Measurements from ENCODE around the gene MIOX.

Gene MIOX

DNA sequence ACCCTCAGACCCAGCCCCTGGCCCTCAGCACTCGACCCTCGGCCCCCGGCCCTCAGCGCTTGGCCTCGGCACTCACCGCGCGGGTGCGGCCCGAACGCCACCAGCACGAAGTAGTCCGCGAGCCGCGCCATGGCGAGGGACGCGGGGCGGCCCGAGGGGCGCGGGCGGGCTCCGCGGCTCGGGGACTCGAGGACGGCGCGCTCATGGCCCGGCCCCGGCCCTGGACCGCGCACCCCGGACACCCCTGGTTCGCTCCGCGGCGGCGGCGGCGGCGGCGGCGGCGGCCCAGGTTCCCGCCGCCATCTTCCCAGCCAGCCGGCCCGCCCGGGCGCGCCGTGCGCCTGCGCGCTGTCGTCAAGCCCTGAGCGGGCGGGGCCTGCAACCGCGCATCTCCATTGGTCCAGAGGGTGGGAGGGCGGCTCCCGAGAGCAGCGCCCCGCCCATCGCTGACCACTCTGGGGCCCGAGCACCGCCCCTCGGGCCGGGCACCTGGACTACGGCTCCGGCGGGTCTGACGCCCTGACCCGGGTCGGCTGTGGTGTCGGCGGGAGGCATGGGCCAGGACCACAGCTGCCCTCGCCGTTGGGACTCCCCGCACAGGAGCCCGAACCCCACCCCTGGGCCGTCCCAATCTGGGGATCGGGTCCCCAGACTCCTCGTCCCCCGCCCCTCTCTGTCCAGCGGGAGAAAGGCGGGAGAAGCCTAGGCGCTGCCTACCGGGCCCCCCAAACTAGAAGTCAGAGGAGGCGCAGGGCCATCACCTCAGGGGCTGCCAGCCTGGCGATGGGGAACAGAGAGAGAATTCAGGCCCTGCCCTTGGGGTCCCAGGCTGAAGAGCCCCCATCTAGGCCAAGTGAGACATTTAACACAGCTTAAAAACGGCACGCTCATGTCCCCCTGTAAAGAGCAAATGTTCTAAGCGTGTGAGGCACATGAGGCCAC, 11.7 kb upstream of the MIOX start, which contains the start of gene SBF1:
Gene SBF1, minus strand, starts transcription at position 326 of the 942 bp plus-strand sequence. Its CDS starts 195 bp downstream, at position 131.
- DNase-seq: peak; percentile 82 to 88

DNA sequence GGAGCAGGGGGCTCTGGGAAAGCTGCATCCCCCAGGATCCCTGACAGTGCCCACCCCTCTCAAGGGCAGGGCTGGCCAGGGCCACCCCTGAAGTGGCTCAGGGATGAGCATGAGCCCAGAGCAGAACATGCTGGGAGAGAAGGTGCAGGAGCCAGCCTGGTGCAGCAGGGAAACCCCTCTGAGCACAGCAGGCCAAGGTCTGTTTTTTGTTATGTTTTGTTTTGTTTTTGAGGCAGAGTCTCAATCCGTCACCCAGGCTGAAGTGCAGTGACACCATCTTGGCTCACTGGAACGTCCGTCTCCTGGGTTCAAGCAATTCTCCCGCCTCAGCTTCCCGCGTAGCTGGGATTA, 11.0 kb upstream of the MIOX start:
- no peak for DNase-seq

DNA sequence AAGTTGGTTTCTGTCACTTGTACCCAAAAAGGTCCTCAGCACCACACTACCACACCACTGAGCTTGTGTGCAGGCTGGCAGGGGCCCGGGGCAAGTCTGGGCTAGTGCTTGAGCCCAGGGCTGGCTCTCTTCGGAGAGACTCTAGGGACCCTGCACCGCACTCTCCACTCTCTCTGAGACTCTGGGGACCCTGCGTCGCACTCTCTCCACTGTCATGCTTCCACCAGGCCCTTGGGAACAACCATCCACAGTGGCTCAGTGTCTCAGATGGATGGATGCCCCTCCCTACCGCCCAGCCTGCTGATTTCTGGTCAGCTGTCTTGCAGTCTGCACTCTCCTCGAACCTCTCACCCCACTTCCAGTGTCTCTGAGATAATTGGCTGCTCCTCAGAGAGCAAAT, 9.8 kb upstream of the MIOX start:
- no peak for DNase-seq

DNA sequence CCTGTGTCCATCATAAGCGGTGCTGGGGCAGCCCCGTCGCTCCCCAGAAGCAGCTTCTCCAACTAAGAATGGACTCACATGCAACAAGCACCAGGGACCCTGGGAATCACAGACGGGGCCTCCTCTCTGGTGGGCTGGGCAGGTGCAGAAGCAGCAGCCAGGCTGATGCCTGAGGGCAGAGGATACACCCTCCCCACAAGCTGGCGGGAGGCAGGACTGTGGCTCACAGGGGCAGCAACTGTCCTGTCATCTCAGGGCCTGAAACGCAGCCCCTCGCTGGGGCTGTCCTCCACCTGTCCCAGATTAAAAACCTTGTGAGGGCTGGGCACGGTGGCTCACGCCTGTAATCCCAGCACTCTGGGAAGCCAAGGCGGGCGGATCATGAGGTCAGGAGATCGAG, 8.7 kb upstream of the MIOX start:
- no peak for DNase-seq

DNA sequence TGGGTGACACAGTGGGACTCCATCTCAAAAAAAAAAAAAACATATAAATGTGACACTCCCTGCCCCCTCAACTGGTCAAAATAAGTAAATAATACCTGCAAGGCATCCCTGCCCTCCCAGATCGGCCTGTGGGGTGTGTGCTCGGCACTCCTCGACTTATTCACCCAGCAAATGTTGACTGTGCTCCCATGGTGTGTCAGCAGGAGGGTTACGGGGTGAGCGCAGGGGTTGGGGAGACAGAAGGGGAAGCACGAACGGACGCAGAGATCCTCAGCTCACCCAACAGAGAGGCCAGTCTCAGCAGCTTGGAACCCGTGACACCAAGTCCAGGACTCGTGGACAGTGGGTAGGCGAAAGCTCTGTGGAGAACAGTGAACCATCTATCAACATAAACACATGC, 6.9 kb upstream of the MIOX start:
- no peak for DNase-seq

DNA sequence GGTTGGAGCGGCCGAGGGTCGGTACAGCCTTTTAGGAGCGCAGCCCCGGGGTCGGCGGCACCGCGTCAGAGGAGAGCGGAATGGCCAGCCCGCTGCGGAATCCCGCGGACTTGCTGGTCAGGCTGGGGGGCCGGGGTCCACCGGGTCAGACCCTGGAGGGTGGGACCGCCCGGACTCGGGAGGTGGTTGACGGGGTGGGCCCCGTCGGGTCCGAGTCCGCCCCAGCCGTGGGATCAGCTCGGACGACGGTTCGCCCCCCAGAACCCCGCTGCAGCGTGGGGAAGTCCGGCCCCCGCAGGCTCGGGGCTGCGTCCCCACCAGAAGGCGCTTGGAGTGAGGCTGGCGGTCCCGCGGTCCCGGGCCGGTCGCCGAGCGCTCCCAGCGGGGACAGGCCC, 5.6 kb upstream of the MIOX start:
- no peak for DNase-seq

DNA sequence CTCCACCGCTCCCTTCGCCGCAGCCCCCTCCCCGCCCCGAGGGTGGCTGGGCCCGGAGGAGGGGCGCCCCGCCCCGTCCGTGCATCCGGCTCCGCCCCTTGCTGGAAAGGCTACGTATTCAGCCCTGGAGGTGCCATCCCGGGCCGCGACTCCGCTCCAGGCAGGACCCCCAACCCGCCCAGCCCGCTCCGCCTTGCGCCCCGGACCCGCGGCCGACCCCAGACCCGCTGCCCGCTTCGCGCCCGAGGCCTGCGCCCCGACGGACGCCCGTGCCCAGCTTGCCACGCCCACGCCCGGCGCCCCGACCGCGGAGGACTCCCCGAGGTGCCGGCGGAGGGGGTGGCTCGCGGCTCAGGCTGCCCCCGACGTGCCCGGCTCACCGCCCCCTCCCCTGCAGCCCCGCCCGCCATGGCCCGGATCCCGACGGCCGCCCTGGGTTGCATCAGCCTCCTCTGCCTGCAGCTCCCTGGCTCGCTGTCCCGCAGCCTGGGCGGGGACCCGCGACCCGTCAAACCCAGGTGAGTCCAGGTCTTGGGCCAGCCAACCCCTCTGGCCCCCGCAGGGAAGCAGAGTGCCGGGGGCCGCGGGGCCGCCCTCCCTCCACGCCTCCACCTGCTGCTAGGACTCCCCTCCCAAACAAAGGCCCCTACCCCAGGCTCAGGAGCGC, 5.1 kb upstream of the MIOX start, which contains the start of gene ADM2:
Gene ADM2, plus strand, starts transcription at position 104 of the 667 bp plus-strand sequence. Its CDS starts 305 bp downstream, at position 409.
- peak; percentile 57 to 59 for DNase-seq

DNA sequence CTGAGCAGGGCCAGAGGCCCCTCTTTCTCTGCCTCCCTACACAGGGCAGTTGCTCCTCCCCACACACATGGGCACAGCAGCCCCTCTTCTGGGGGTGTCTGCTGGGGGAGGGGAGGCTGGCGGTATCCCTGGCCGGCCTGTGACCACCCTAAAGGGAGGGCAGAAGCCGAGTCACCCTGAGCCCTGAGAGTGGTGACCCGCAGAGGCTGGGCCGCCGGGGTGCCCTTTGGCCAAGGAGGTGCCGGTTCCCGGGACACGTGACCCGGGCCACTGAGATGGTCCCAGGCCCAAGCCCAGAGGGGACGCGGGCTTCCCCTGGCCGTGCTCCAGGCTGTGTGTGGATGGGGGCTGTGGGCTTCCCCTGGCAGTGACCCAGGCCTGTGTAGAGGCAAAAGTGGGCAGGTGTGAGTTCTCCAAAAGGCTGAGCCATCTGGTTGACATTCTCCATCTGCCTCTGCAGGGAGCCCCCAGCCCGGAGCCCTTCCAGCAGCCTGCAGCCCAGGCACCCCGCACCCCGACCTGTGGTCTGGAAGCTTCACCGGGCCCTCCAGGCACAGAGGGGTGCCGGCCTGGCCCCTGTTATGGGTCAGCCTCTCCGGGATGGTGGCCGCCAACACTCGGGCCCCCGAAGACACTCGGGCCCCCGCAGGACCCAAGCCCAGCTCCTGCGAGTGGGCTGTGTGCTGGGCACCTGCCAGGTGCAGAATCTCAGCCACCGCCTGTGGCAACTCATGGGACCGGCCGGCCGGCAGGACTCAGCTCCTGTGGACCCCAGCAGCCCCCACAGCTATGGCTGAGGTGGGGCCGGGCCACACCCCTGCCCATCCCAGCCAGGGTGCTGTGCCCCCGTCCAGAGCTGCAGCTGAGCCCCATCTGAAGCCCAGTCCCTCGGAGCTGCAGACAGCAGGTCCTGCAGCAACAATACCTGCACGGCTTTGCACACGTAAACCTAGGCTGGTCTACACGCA, 4.3 kb upstream of the MIOX start:
- DNase-seq: no peak

DNA sequence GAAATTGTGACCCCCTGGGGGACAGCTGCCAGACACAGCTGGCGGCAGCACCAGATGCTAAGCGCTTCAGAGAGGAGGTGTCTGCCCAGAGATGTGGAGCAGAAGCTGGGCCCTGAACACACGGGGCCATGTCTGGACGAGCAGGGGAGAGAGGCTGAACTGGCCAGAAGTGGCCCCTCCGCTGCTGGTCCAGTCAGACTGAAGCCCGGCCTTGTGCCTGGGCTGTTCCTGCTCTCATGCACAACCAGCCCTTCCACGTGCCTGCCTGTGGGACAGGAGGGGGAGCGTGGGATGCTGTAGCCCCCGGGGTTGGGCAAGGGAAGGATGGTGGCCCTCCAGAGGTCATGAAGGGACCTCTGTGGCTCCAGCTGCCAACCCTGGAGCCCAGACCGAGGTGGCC, 3.6 kb upstream of the MIOX start:
- no peak for DNase-seq

DNA sequence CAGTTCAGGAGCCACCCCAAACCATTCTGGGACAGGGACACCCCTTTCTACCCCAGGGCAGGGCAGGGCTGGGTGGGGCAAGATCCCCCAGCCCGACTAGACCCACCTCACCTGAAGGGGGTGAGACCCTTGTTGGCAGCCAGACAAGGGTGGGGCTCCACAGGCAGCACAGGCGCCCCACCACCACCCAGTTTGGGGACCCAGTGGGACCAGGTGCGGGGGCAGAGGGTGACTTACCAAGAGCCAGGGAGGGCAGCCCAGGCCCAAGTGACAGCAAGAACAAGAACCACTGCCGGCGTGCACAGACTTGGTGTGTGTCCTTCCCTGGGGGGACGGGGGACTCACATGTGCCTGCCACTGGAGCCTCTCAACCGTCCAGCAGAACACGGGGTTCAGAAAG, 3.1 kb upstream of the MIOX start:
- no peak for DNase-seq

DNA sequence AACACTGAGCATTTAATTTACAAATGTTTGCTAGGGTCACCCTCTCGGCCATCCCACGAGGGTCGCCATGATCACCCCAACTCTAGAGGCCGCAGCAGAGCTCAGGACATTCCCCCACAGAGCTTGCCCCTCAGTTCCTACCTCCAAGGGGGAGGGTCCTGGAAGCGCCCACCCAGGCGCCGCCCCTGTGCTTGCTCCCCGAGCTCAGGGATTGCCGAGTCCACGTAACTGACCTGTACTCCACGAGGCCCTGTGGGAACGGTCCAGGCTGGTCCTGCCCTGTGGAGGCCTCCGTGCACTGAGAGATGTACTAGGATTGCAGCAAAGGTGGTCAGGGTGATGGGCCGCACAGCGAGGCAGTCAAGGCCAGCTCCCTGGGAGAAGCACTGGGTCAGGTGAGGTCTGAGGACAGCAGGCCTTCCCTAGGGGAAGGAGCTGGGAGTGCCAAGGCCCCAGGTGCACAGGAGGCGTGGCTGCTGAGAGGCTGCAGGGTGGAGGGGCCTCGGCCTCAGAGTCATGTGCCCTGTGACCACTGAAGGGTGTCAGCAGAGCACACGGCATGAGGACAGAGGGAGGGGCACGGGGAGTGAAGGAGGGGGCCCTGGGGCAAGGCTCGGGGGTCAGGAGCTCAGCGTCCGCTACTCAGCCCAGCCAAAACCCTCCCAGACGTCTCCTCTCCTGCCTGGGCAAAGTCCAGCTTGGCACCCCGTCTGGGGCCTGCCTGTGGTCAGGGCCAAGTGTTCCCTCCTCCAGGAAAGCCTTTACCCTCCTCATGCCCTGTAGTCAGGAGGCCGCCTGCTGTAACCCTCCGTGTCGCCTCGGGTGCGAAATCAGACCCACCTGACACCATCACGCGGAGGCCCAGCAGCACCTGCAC, 2.4 kb upstream of the MIOX start:
- no peak for DNase-seq

DNA sequence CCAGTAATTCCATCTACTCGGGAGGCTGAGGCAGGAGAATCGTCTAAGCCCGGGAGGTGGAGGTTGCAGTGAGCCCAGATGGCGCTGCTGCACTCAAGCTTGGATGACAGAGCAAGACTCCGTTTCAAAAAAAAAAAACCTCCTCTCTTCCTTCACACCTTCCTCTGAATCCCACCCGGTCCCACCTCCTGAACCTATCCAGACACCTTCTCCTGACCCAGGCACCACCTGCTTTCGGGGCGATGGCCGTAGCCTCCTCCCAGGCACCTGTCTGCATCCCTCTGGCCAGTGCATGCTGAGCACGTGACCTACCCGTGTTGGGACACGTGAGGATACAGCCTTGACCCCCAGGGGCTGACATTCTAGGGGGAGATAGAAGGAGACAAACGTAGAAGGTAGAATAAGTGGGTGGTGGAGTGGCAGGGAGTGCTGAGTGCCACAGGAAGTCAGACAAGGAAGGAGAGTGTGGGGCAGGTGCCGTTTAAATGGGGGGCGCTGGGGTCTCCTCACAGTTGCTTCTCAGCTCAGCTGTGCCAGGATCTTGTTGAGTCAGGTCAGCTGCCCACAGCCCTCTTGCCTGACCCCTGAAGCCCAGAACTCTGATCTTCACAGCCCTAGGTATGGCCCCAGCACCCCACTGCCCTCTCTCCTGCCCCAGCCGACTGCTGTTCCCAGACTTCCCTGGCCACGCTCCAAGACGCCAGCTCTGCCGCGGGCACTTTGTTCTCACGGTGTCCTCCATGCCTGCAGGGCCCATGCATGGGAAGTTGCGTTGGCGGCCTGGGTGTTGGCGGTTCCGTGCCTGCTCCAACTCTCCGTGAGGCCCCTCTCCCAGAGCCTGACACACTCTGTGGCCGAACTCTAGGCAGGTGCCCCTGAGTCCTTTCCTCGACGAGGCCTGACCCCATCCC, 1.2 kb upstream of the MIOX start:
- DNase-seq: no peak

DNA sequence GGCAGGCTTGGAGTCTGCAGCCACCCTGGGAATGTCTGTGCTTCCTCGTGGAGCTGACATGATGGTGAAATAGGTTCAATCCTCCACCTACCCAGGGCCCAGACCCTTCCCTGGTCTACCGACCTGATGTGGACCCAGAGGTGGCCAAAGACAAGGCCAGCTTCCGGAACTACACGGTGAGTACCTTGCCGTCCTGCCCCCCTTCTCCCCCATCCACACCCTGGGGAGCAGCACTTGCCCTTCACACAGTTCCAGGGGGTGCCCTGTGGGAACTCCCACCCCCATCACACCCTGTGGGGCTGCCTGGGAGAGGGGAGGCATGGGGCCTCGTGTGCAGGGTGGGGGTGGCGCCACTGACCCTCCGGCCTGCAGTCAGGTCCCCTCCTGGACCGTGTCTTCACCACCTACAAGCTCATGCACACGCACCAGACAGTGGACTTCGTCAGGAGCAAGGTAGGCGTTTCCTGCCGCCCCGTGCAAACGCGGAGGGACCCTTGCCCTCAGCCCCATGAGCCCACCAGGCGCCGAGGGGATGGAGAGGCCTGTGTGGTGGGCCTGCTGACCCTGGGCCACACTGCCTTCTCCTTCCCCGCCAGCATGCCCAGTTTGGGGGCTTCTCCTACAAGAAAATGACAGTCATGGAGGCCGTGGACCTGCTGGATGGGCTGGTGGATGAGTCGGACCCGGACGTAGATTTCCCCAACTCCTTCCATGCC, 789 bp downstream of the MIOX start:
- no peak for DNase-seq

DNA sequence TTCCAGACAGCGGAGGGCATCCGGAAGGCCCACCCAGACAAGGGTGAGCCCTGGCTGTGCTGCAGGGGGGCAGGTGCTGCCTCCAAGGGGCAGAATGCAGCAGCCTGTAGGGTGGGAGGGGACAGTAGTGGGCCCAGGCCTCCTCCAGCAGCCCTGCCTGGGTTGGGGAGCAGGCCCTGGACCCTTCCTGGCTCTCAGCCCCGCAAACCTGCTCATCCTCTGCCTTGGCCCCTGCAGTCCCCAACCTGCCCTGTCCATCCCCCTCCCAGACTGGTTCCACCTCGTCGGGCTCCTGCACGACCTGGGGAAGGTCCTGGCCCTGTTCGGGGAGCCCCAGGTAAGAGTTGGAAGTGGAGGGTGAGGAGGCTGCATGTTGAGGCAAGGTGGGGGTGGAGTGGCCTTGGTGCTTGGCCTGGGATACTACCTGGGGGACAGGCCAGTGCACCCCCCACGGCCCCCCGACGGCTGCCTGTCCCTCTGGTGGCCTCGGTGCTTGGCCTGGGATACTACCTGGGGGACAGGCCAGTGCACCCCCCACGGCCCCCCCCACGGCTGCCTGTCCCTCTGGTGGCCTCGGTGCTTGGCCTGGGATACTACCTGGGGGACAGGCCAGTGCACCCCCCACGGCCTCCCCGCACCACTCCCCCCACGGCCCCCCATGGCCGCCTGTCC, 1.5 kb downstream of the MIOX start:
- DNase-seq: no peak

DNA sequence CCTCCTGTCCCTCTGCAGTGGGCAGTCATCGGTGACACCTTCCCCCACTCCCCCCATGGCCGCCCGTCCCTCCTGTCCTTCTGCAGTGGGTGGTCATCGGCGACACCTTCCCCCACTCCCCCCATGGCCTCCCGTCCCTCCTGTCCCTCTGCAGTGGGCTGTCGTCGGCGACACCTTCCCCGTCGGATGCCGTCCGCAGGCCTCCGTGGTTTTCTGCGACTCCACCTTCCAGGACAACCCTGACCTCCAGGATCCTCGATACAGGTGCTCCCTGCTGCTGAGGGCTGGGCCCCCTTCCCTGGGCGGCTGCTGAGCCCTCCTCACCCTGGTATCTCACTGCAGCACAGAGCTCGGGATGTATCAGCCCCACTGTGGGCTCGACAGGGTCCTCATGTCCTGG, 2.2 kb downstream of the MIOX start:
- DNase-seq: no peak

DNA sequence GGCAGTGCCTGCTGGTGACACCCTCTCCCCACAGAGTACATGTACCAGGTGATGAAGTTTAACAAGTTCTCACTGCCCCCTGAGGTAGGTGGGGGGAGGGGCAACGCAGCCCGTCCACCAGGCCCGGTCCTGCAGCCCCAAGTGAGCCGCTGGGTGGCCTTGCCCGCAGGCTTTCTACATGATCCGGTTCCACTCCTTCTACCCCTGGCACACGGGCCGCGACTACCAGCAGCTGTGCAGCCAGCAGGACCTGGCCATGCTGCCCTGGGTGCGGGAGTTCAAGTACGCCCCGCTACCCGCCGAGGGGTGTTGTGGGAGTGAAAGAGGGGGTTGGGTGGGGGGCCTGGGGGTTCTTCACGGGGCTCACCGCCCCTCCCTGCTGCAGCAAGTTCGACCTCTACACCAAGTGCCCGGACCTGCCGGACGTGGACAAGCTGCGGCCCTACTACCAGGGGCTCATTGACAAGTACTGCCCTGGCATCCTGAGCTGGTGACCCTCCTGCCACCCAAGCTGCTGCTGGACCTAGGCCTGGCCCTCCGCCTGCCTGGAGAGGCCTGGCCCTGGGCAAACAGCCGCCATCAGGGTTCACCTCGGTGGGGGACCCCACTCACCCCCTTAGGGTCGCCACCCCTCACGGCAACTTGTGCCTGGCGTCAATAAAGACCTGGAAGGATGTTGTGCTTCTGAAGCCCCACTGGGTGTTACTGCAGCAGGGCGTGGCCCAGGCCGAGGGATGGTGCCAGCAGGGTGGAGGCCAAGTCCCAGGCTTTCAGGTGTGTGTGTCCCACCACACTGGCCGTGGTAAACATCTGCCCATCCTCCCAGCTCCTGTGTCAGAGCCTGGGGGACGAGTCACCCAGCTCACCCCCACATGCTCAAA, 2.9 kb downstream of the MIOX start:
- DNase-seq: no peak

DNA sequence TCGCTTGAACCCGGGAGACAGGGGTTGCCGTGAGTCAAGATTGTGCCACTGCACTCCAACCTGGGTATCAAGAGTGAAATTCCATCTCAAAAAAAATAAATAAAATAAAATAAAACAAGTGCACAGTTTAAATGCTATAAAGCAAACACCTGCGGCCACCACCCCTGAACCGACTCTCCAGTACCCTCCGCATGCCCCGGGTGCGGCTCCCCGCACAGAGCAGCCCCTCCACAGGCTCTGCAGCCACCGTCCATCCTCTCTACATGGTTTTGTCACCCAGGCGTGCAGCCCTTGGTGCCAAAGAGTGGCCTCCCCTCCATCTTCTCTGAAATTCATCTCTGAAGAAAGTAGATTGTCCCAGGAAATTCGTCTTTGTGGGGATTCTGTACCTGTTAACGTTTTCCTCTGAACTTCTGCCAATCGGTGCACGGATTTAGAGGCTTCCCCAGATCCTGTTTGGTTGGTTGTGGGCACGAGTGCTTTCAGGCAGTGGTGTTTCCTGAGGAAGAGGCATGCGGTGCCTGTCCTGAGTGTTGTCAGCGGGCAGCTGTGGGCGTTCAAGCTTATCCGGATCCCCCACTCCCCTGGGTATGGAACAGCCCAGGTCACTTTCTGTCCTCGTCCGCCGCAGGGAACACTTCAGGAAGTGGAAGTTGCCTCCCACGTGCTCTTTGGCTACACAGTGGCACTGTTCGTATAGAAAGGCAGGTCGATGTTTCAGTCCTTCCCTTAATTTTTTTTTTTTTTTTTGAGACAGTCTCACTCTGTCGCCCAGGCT, 4.1 kb downstream of the MIOX start:
- DNase-seq: no peak

DNA sequence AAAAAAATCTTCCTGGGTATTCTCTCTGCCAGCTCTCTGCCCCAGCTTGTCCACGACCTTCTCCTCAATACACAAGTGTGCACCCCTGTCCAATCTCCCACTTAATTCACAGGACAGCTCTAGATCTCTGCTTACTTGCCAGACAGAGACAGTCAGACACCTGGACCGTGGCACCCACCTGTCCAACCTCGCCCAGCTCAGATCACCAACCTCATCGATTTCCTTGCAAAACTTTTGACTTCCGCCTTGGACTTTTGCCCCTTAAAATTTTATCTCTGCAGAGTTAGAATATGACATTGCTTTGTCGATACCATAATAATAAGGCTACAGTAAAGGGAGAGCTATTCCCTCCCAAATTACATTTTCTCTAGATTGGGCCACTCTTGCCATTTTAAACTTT, 10.4 kb downstream of the MIOX start:
- DNase-seq: no peak
